Measurements from ENCODE around the gene VSIG4.
"Not testable (repeated sequence)": the region's sequence is repeated elsewhere in the genome, so short reads cannot be mapped to it uniquely, and the experiment has no call there.

VSIG4 gene

DNA sequence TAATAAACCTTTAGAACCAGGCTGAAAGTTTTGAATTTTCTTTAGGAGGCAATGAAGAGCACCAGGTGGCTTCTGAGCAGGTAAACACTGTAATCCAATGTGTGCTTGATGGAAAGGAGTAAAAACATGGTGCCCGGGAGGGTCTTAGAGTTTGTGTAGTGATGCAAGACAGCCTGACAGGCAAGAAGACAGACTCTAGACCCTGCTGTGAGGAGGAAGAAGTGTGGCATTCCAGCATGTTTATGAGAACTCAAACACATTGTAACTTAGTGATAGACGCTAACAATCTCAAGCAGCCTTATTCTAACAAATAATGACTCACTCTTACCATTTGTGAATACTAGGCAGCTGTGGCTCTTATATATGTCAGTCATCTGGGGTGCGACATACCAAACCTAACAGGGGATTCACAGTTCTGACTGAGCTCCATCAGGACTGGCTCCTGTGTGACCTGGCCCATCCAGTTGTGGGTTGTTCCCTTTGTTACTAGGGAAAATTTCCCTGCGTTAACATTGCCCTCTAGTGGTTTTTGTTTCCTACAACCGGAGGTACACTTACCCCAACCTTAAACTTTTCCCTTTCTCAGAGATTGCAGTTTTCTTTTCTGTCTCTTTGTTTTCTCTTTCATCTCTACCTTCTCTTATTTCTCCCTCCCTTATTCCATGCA, 53.8 kb downstream of the VSIG4 start:
- Mint-ChIP-seq H3K4me3 (no peak overlapping the region), H3K36me3 (no peaks in the 10 kb centered on the region)
- ATAC-seq, result peak; percentile 100

GRCh38 chrX:65985211-65985610, 54.7 kb downstream of the VSIG4 start:
- H3K4me1 Mint-ChIP-seq, result peaks cover 15% of the 10 kb centered on the region
- no peaks in the 10 kb centered on the region for H3K9me3 Mint-ChIP-seq
- no peak overlapping the region for H3K4me3 Mint-ChIP-seq
- no peaks in the 10 kb centered on the region for H3K36me3 Mint-ChIP-seq
- ATAC-seq, result no peak
- no peak for DNase-seq (ENCODE audit: low spot score in 2 of 2)
- peak overlapping the region; percentile 91 for H3K27ac Mint-ChIP-seq

More for the DNA sequence above, 53.8 kb downstream of the VSIG4 start:
- Mint-ChIP-seq H3K9me3 (no peaks in the 10 kb centered on the region), H3K4me1 (peaks cover 15% of the 10 kb centered on the region), H3K27ac (peak overlapping the region; percentile 91)
- peak; percentile 2 to 59 for DNase-seq (ENCODE audit: low spot score in 2 of 2)

GRCh38 chrX:65977161-65977560, 62.7 kb downstream of the VSIG4 start:
- not testable (repeated sequence) for H3K4me3 Mint-ChIP-seq; H3K27ac Mint-ChIP-seq; H3K36me3 Mint-ChIP-seq; H3K9me3 Mint-ChIP-seq; H3K4me1 Mint-ChIP-seq; ATAC-seq; DNase-seq (ENCODE audit: low spot score in 2 of 2)

GRCh38 chrX:65976161-65976560, 63.7 kb downstream of the VSIG4 start:
- DNase-seq (ENCODE audit: low spot score in 2 of 2), result no peak
- H3K4me3 Mint-ChIP-seq, result no peak overlapping the region
- ATAC-seq, result no peak
- H3K27ac Mint-ChIP-seq, result no peak overlapping the region
- H3K36me3 Mint-ChIP-seq, result no peaks in the 10 kb centered on the region
- no peaks in the 10 kb centered on the region for H3K9me3 Mint-ChIP-seq
- H3K4me1 Mint-ChIP-seq, result no peaks in the 10 kb centered on the region

- H3K36me3 Mint-ChIP-seq; DNase-seq (ENCODE audit: low spot score in 2 of 2); H3K4me3 Mint-ChIP-seq; H3K9me3 Mint-ChIP-seq; H3K27ac Mint-ChIP-seq; H3K4me1 Mint-ChIP-seq; ATAC-seq: not testable (repeated sequence)
Measured at GRCh38 chrX:65975161-65975751, 64.6 kb downstream of the VSIG4 start.

All from stimulated activated effector memory CD8-positive, alpha-beta T cell treated with anti-CD3 and anti-CD28 coated beads, Interleukin-12 subunit alpha, Interleukin-12 subunit beta, amount 100 ng/mL, for 72 hours (primary cell).